CD14-positive monocyte (primary cell): ENCODE measurements around the gene MRPL54. TPM values are rescaled to one million over a fixed set of nuclear protein-coding genes. Genes with fewer than 3 reads are reported as not detected.
A peak's percentile ranks its signal among the peaks of the same experiment; 100 is the strongest.

Experiments used
- DNase-seq, 3 donors: peaks; one replicate each; pipeline ENCODE4 v3.0.0-alpha.2; 2011 to 2022
- H2AFZ ChIP-seq: 2 replicates; pipeline ENCODE4 v1.6.0; 2012; ENCODE audit warnings: mild to moderate bottlenecking, low read depth, low read length, inconsistent platforms; ENCODE audit not compliant: insufficient read depth, poor library complexity, severe bottlenecking
- H3K27ac ChIP-seq, 2 donors: 1 replicate in 1 of 2; 2 replicates in 1 of 2; pipeline ENCODE4 v1.5.1; 2012 to 2013; ENCODE audit warnings: low read length in 2 of 2, control low read depth in 1 of 2, inconsistent platforms in 1 of 2, low read depth in 1 of 2, mild to moderate bottlenecking in 1 of 2
- H3K27me3 ChIP-seq, 2 donors: one replicate each; pipeline versions ENCODE4 v1.6.0 to v1.6.1; 2011 to 2013; ENCODE audit warnings: low read length in 2 of 2; ENCODE audit not compliant: control insufficient read depth in 2 of 2, insufficient read depth in 2 of 2
- H3K36me3 ChIP-seq, 2 donors: replicated peaks in 1 of 2; 1 replicate in 1 of 2; 2 replicates in 1 of 2; pipeline versions ENCODE4 v1.5.1 to v1.6.1; 2012 to 2013; ENCODE audit warnings: low read length in 2 of 2, control low read depth in 1 of 2, inconsistent platforms in 1 of 2, mild to moderate bottlenecking in 1 of 2; ENCODE audit not compliant: insufficient read depth in 2 of 2, control insufficient read depth in 1 of 2
- H3K4me1 ChIP-seq, 2 donors: 1 replicate in 1 of 2; 2 replicates in 1 of 2; pipeline versions ENCODE4 v1.5.1 to v1.6.1; 2012 to 2013; ENCODE audit warnings: low read length in 2 of 2, control low read depth in 1 of 2, inconsistent platforms in 1 of 2, mild to moderate bottlenecking in 1 of 2, moderate library complexity in 1 of 2; ENCODE audit not compliant: insufficient read depth in 2 of 2, control insufficient read depth in 1 of 2
- H3K4me2 ChIP-seq: replicated peaks from 2 replicates; pipeline ENCODE3; 2012; ENCODE audit warnings: low read length, moderate library complexity, mild to moderate bottlenecking; ENCODE audit not compliant: poor library complexity, severe bottlenecking; ENCODE audit errors: extremely low read depth
- H3K4me3 ChIP-seq, 3 experiments: fragments of 200-600 bp in 1 of 3; sonication (generic) in 1 of 3; replicated peaks in 1 of 3; 1 replicate in 2 of 3; 2 replicates in 1 of 3; pipeline ENCODE4 v1.5.1; 2011 to 2013; ENCODE audit warnings: low read length in 3 of 3, mild to moderate bottlenecking in 3 of 3, control low read depth in 2 of 3, low read depth in 2 of 3, inconsistent platforms in 1 of 3, moderate library complexity in 1 of 3
- H3K79me2 ChIP-seq: 2 replicates; pipeline ENCODE4 v1.6.0; 2012; ENCODE audit warnings: mild to moderate bottlenecking, control low read depth, inconsistent platforms, low read length, moderate library complexity; ENCODE audit not compliant: insufficient read depth
- H3K9ac ChIP-seq: 2 replicates; pipeline ENCODE4 v1.6.0; 2017; ENCODE audit warnings: low read length, mild to moderate bottlenecking; ENCODE audit not compliant: insufficient read depth, poor library complexity, severe bottlenecking
- H3K9me3 ChIP-seq, 2 donors: replicated peaks in 1 of 2; 1 replicate in 1 of 2; 2 replicates in 1 of 2; pipeline versions ENCODE4 v1.5.1 to v1.6.1; 2012 to 2013; ENCODE audit warnings: low read length in 2 of 2, control low read depth in 1 of 2; ENCODE audit not compliant: control insufficient read depth in 1 of 2, insufficient read depth in 1 of 2
- H4K20me1 ChIP-seq: 2 replicates; pipeline ENCODE4 v1.6.0; 2012; ENCODE audit warnings: mild to moderate bottlenecking, low read length, control low read depth, moderate library complexity; ENCODE audit not compliant: insufficient read depth
- H3K27ac Mint-ChIP-seq, 7 donors: one replicate each; pipeline ENCODE4 v1.8.0; 2020; ENCODE audit warnings: mild to moderate bottlenecking in 7 of 7, mixed read lengths in 7 of 7, moderate library complexity in 6 of 7, inconsistent platforms in 2 of 7
- H3K27me3 Mint-ChIP-seq, 3 donors: one replicate each; pipeline ENCODE4 v1.8.0; 2021 to 2022; ENCODE audit warnings: low read depth in 3 of 3, mild to moderate bottlenecking in 3 of 3, mixed read lengths in 3 of 3, moderate library complexity in 3 of 3, inconsistent platforms in 1 of 3
- H3K36me3 Mint-ChIP-seq, 2 donors: one replicate each; pipeline ENCODE4 v1.8.0; 2020; ENCODE audit warnings: mixed read lengths in 2 of 2, inconsistent platforms in 1 of 2, mild to moderate bottlenecking in 1 of 2
- H3K4me1 Mint-ChIP-seq: one replicate; pipeline ENCODE4 v1.8.0; 2020; ENCODE audit warnings: mild to moderate bottlenecking, mixed read lengths
- H3K4me3 Mint-ChIP-seq, 2 donors: one replicate each; pipeline ENCODE4 v1.8.0; 2020; ENCODE audit warnings: mild to moderate bottlenecking in 2 of 2, mixed read lengths in 2 of 2, moderate library complexity in 1 of 2
- H3K9me3 Mint-ChIP-seq, 7 donors: one replicate each; pipeline ENCODE4 v1.8.0; 2020 to 2022; ENCODE audit warnings: mixed read lengths in 7 of 7, mild to moderate bottlenecking in 6 of 7, moderate library complexity in 6 of 7, inconsistent platforms in 2 of 7
- WGBS: methylation state at CpG from one replicate; pipeline ENCODE4 v1.1.5; 2013; ENCODE audit warnings: missing lambda C conversion rate; ENCODE audit not compliant: insufficient coverage; 5-methylcytosine and 5-hydroxymethylcytosine counted together
- intact Hi-C, 2 donors: fragments of 100-400 bp; cut with micrococcal nuclease; formaldehyde crosslinking; loops; one replicate each; pipeline versions ENCODE4 v1.15.0 to v1.15.1; 2023
- polyA plus RNA-seq, 3 donors: library from polyadenylated mRNA; depleted of rRNA in 1 of 3; unstranded in 2 of 3; stranded (reverse) in 1 of 3; fragments of 300-500 nt in 2 of 3; fragments of >200 nt in 1 of 3; fragmentation: Illumina TruSeq in 2 of 3; gene quantifications; 1 replicate in 2 of 3; 2 replicates in 1 of 3; pipeline ENCODE4 v1.2.3, GENCODE V29; 2012 to 2021
- TF ChIP-seq, protein P1 (sequence below): fragments of 200-600 bp; IDR thresholded peaks from one replicate; pipeline ENCODE4 v1.8.0; 2022; ENCODE audit warnings: antibody characterized with exemption, mild to moderate bottlenecking

MRPL54 gene
- polyA plus RNA-seq, 3 donors: 39.9 to 133 (median 115) TPM

DNA sequence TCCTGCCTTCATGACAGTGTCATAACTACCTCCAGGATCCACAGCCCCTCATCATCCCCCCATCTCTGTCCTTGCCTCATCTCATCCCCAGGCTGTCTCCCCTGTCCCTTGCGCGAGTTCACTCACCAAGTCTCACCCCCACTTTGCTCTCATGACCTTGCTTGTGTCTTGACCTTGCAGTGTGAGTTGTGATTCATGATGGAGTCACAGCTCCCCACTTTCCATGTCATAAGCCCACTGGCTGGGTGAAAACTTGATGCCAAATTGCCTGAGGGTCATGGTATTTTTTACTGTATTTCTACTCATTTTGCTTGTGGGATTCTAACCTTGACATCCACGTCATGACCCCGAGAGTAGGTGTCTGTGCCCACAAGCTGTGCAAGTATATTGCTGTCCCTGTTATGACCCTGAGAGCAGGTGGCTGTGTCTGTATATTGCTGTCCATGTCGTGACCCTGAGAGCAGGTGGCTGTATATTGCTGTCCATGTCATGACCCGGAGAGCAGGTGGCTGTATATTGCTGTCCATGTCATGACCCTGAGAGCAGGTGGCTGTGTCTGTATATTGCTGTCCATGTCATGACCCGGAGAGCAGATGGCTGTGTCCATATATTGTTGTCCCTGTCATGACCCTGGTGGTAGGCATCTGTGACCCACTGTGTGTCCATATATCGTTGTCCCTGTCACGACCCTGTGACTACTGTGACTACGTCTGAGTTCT lies 24.8 kb upstream of the MRPL54 start:
- H3K27ac Mint-ChIP-seq: no peak overlapping the region
- peaks cover 5 to 8% (median 7%) of the 10 kb centered on the region in 3 donors for H3K27me3 Mint-ChIP-seq
- no peaks in the 10 kb centered on the region for H4K20me1 ChIP-seq
- no peaks in the 10 kb centered on the region for H3K9me3 ChIP-seq
- intact Hi-C loops: no loop called here
- no peaks in the 10 kb centered on the region for H3K4me1 Mint-ChIP-seq
- H3K36me3 ChIP-seq: no peaks in the 10 kb centered on the region
- TF ChIP-seq, protein P1, sequence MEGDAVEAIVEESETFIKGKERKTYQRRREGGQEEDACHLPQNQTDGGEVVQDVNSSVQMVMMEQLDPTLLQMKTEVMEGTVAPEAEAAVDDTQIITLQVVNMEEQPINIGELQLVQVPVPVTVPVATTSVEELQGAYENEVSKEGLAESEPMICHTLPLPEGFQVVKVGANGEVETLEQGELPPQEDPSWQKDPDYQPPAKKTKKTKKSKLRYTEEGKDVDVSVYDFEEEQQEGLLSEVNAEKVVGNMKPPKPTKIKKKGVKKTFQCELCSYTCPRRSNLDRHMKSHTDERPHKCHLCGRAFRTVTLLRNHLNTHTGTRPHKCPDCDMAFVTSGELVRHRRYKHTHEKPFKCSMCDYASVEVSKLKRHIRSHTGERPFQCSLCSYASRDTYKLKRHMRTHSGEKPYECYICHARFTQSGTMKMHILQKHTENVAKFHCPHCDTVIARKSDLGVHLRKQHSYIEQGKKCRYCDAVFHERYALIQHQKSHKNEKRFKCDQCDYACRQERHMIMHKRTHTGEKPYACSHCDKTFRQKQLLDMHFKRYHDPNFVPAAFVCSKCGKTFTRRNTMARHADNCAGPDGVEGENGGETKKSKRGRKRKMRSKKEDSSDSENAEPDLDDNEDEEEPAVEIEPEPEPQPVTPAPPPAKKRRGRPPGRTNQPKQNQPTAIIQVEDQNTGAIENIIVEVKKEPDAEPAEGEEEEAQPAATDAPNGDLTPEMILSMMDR: no peak
- H2AFZ ChIP-seq: no peak overlapping the region
- no peak overlapping the region for H3K4me2 ChIP-seq
- no peak overlapping the region for H3K9ac ChIP-seq
- H3K36me3 Mint-ChIP-seq: no peaks in the 10 kb centered on the region
- no peaks in the 10 kb centered on the region for H3K4me1 ChIP-seq
- H3K27ac ChIP-seq: no peak overlapping the region
- H3K27me3 ChIP-seq: no peaks in the 10 kb centered on the region
- WGBS: 97% methylated on average over 7 of the region's 10 CpGs
- no peak overlapping the region for H3K4me3 Mint-ChIP-seq
- no peaks in the 10 kb centered on the region for H3K79me2 ChIP-seq
- H3K4me3 ChIP-seq: no peak overlapping the region
- H3K9me3 Mint-ChIP-seq: peaks cover 0 to 2% (median 0%) of the 10 kb centered on the region in 7 donors
- no peak for DNase-seq

DNA sequence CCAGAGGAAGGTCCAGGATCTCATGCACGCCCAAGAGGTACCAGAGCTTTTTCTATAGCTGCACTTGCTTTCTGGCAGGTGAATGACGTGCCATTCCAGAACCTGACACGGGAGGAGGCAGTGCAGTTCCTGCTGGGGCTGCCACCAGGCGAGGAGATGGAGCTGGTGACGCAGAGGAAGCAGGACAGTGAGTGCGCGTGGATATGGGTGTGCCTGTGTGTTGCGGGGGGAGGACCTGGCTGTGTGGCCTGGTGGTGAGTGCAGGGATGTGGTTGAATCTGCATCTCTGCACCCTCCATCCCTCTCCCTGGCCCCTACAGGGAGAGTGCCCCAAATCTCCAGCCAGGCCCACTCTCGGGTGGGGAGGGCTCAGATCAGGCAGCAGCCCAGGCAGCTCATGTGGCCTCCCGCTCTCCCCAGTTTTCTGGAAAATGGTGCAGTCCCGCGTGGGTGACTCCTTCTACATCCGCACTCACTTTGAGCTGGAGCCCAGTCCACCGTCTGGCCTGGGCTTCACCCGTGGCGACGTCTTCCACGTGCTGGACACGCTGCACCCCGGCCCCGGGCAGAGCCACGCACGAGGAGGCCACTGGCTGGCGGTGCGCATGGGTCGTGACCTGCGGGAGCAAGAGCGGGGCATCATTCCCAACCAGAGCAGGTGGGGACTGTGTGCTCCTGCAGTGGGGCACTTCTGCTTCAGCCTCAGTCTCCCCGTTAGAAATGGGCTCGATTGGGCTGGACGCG lies 23.8 kb upstream of the MRPL54 start:
- intact Hi-C loops: no loop called here
- H3K27me3 ChIP-seq: no peaks in the 10 kb centered on the region
- H3K9me3 ChIP-seq: no peaks in the 10 kb centered on the region
- Mint-ChIP-seq H3K27me3 (peaks cover 5 to 6% (median 5%) of the 10 kb centered on the region in 3 donors), H3K4me1 (no peaks in the 10 kb centered on the region), H3K9me3 (peaks cover 0 to 5% (median 0%) of the 10 kb centered on the region in 7 donors), H3K4me3 (no peak overlapping the region), H3K27ac (peak overlapping the region in 1 of 7 donors; percentile 26), H3K36me3 (no peaks in the 10 kb centered on the region)
- no peaks in the 10 kb centered on the region for H3K36me3 ChIP-seq
- TF ChIP-seq, protein P1: no peak
- H3K4me1 ChIP-seq: no peaks in the 10 kb centered on the region
- H3K27ac ChIP-seq: no peak overlapping the region
- H3K4me2 ChIP-seq: no peak overlapping the region
- H3K4me3 ChIP-seq: no peak overlapping the region
- 97% methylated on average over 27 of the region's 32 CpGs for WGBS
- H3K79me2 ChIP-seq: no peaks in the 10 kb centered on the region
- H3K9ac ChIP-seq: no peak overlapping the region
- DNase-seq: no peak
- no peak overlapping the region for H2AFZ ChIP-seq
- H4K20me1 ChIP-seq: no peaks in the 10 kb centered on the region
